Esophagus muscularis mucosa (tissue), 4 donors: ENCODE data around the gene SUFU. TPM values are rescaled to one million over a fixed set of nuclear protein-coding genes. Genes with fewer than 3 reads are reported as not detected.

Experiments used
- DNase-seq: peaks from one replicate; pipeline ENCODE4 v3.0.0-alpha.2; 2017; ENCODE audit errors: extremely low spot score
- H3K27ac ChIP-seq, 4 donors: fragments of 200-600 bp; sonication (generic); replicated peaks in 1 of 4; 1 replicate in 3 of 4; 2 replicates in 1 of 4; pipeline ENCODE4 v1.5.1; 2016 to 2019; ENCODE audit warnings: mild to moderate bottlenecking in 1 of 4
- H3K27me3 ChIP-seq, 4 donors: fragments of 200-600 bp; sonication (generic); one replicate each; pipeline versions ENCODE4 v1.5.1 to v1.6.0; 2016 to 2019
- H3K36me3 ChIP-seq, 4 donors: fragments of 200-600 bp; sonication (generic); one replicate each; pipeline ENCODE4 v1.5.1; 2016 to 2019
- H3K4me1 ChIP-seq, 4 donors: fragments of 200-600 bp; sonication (generic); one replicate each; pipeline ENCODE4 v1.5.1; 2016 to 2019
- H3K4me3 ChIP-seq, 4 donors: fragments of 200-600 bp; sonication (generic); 1 replicate in 2 of 4; 2 replicates in 2 of 4; pipeline ENCODE4 v1.5.1; 2016 to 2019; ENCODE audit warnings: mild to moderate bottlenecking in 4 of 4, moderate library complexity in 1 of 4
- H3K9me3 ChIP-seq, 4 donors: fragments of 200-600 bp; sonication (generic); 1 replicate in 3 of 4; 2 replicates in 1 of 4; pipeline ENCODE4 v1.5.1; 2016 to 2019
- CTCF ChIP-seq, 3 experiments: fragments of 200-600 bp in 2 of 3; fragments of 450-650 bp in 1 of 3; sonication (generic) in 2 of 3; IDR thresholded peaks; one replicate each; pipeline ENCODE4 v1.5.1; 2017 to 2019; ENCODE audit warnings: antibody characterized with exemption in 3 of 3, mild to moderate bottlenecking in 2 of 3, moderate library complexity in 1 of 3
- EP300 ChIP-seq: sonication (generic); formaldehyde crosslinking; IDR thresholded peaks from one replicate; pipeline ENCODE4 v1.6.1; 2017; ENCODE audit warnings: antibody characterized with exemption
- POLR2A ChIP-seq: fragments of 450-650 bp; IDR thresholded peaks from one replicate; pipeline ENCODE4 v1.6.1; 2017; ENCODE audit warnings: antibody characterized with exemption, moderate library complexity, mild to moderate bottlenecking, low read depth
- POLR2AphosphoS5 ChIP-seq, 2 donors: sonication (generic); formaldehyde crosslinking; IDR thresholded peaks; one replicate each; pipeline ENCODE4 v1.6.1; 2017; ENCODE audit warnings: antibody characterized with exemption in 2 of 2
- WGBS: methylation state at CpG from one replicate; pipeline ENCODE4 v1.1.5; 2018; 5-methylcytosine and 5-hydroxymethylcytosine counted together
- intact Hi-C: fragments of 100-400 bp; cut with DNase I; formaldehyde crosslinking; loops from one replicate; pipeline ENCODE4 v1.15.1; 2023
- total RNA-seq, 4 donors: library from RNA; depleted of rRNA; stranded (reverse); fragments of >200 nt; gene quantifications; one replicate each; pipeline versions ENCODE4 v1.1.0 to v1.2.1, GENCODE V29; 2016

SUFU gene
- total RNA-seq, 4 donors from 2014 or later = 5.0 to 11.7 (median 10.1) TPM

GRCh38 chr10:102624094-102624493, 120.3 kb downstream of the SUFU start:
- Histone ChIP-seq H3K27me3 (no peaks in the 10 kb centered on the region), H3K4me3 (no peak overlapping the region), H3K36me3 (peaks cover 0 to 3% (median 0%) of the 10 kb centered on the region in 4 donors), H3K4me1 (peaks cover 75 to 87% (median 83%) of the 10 kb centered on the region in 4 donors), H3K9me3 (no peaks in the 10 kb centered on the region), H3K27ac (no peak overlapping the region)
- DNase-seq = no peak
- intact Hi-C loops = no loop called here
- TF ChIP-seq CTCF (IDR thresholded peaks at IDR 0.05) = no peak
- TF ChIP-seq EP300 = no peak
- TF ChIP-seq POLR2AphosphoS5 (IDR thresholded peaks at IDR 0.05) = no peak
- TF ChIP-seq POLR2A = no peak
- 89% methylated on average over 3 of the region's 3 CpGs for WGBS

GRCh38 chr10:102624751-102625645, 121.2 kb downstream of the SUFU start:
- WGBS = 71% methylated on average over 12 of the region's 12 CpGs
- no peak for DNase-seq
- TF ChIP-seq CTCF (IDR thresholded peaks at IDR 0.05) = no peak
- no peak for TF ChIP-seq EP300
- TF ChIP-seq POLR2AphosphoS5 (IDR thresholded peaks at IDR 0.05) = no peak
- no peak for TF ChIP-seq POLR2A
- intact Hi-C loops = no loop called here
- Histone ChIP-seq H3K36me3 (peaks cover 0 to 2% (median 1%) of the 10 kb centered on the region in 4 donors), H3K4me3 (no peak overlapping the region), H3K9me3 (no peaks in the 10 kb centered on the region), H3K27me3 (no peaks in the 10 kb centered on the region), H3K4me1 (peaks cover 66 to 84% (median 83%) of the 10 kb centered on the region in 4 donors), H3K27ac (peak overlapping the region in 3 of 4 donors; percentile 23 to 90 (median 81))

- peaks cover 55 to 83% (median 79%) of the 10 kb centered on the region in 4 donors for H3K4me1 ChIP-seq
- H3K27ac ChIP-seq = peak overlapping the region; percentile 81 to 90 (median 84)
- no peaks in the 10 kb centered on the region for H3K27me3 ChIP-seq
- H3K4me3 ChIP-seq = no peak overlapping the region
- H3K36me3 ChIP-seq = peaks cover 0 to 13% (median 12%) of the 10 kb centered on the region in 4 donors
- no peaks in the 10 kb centered on the region for H3K9me3 ChIP-seq
- no peak for TF ChIP-seq EP300
- TF ChIP-seq CTCF (IDR thresholded peaks at IDR 0.05) = no peak
- TF ChIP-seq POLR2A = no peak
- TF ChIP-seq POLR2AphosphoS5 (IDR thresholded peaks at IDR 0.05) = no peak
- 82% methylated on average over 10 of the region's 10 CpGs for WGBS
- intact Hi-C loops = no loop called here
- DNase-seq = no peak
Observed at GRCh38 chr10:102626026-102626685, 122.4 kb downstream of the SUFU start.

- intact Hi-C loops = no loop called here
- no peak for DNase-seq
- H3K27ac ChIP-seq = peak overlapping the region; percentile 81 to 90 (median 84)
- no peaks in the 10 kb centered on the region for H3K9me3 ChIP-seq
- H3K36me3 ChIP-seq = peaks cover 0 to 17% (median 13%) of the 10 kb centered on the region in 4 donors
- no peaks in the 10 kb centered on the region for H3K27me3 ChIP-seq
- H3K4me3 ChIP-seq = no peak overlapping the region
- WGBS = 51% methylated on average over 10 of the region's 12 CpGs
- no peak for TF ChIP-seq CTCF (IDR thresholded peaks at IDR 0.05)
- TF ChIP-seq POLR2AphosphoS5 (IDR thresholded peaks at IDR 0.05) = no peak
- TF ChIP-seq POLR2A = no peak
- TF ChIP-seq EP300 = no peak
- H3K4me1 ChIP-seq = peaks cover 52 to 81% (median 74%) of the 10 kb centered on the region in 4 donors
Observed at GRCh38 chr10:102627291-102627735, 123.5 kb downstream of the SUFU start.
